Measurements from ENCODE around the gene ANTXR1.

ANTXR1 gene

GRCh38 chr2:69012310-69013141 lies 453 bp upstream of the ANTXR1 start:
- peak; percentile 49 for DNase-seq (ENCODE audit: low read depth)
- H3K4me3 ChIP-seq (ENCODE audit: low read length): peak overlapping the region; percentile 85
- TF ChIP-seq CTCF (IDR thresholded peaks at IDR 0.05; ENCODE audit: insufficient read depth, low read depth, low read length, missing control alignments): peak; percentile 68

- DNase-seq (ENCODE audit: low read depth): no peak
- TF ChIP-seq CTCF (IDR thresholded peaks at IDR 0.05; ENCODE audit: insufficient read depth, low read depth, low read length, missing control alignments): peak; percentile 9
- peak overlapping the region; percentile 85 for H3K4me3 ChIP-seq (ENCODE audit: low read length)
Observed at GRCh38 chr2:69013840-69014821, 1.2 kb downstream of the ANTXR1 start.

- no peak for TF ChIP-seq CTCF (IDR thresholded peaks at IDR 0.05; ENCODE audit: insufficient read depth, low read depth, low read length, missing control alignments)
- no peak overlapping the region for H3K4me3 ChIP-seq (ENCODE audit: low read length)
- DNase-seq (ENCODE audit: low read depth): no peak
Observed at GRCh38 chr2:69017080-69017479, 4.1 kb downstream of the ANTXR1 start.

- no peak for DNase-seq (ENCODE audit: low read depth)
- no peak for TF ChIP-seq CTCF (IDR thresholded peaks at IDR 0.05; ENCODE audit: insufficient read depth, low read depth, low read length, missing control alignments)
- no peak overlapping the region for H3K4me3 ChIP-seq (ENCODE audit: low read length)
Observed at GRCh38 chr2:69017835-69018234, 4.9 kb downstream of the ANTXR1 start.

- H3K4me3 ChIP-seq (ENCODE audit: low read length): no peak overlapping the region
- no peak for DNase-seq (ENCODE audit: low read depth)
- no peak for TF ChIP-seq CTCF (IDR thresholded peaks at IDR 0.05; ENCODE audit: insufficient read depth, low read depth, low read length, missing control alignments)
Observed at GRCh38 chr2:69018678-69019095, 5.7 kb downstream of the ANTXR1 start.

- H3K4me3 ChIP-seq (ENCODE audit: low read length): no peak overlapping the region
- no peak for TF ChIP-seq CTCF (IDR thresholded peaks at IDR 0.05; ENCODE audit: insufficient read depth, low read depth, low read length, missing control alignments)
- DNase-seq (ENCODE audit: low read depth): no peak
Observed at GRCh38 chr2:69020496-69021426, 7.8 kb downstream of the ANTXR1 start.

Data from epithelial cell of esophagus (primary cell).